ENCODE results near the gene FCHO1. TPM values are rescaled to one million over a fixed set of nuclear protein-coding genes. Genes with fewer than 3 reads are reported as not detected.

The FCHO1 gene
- total and polyA plus RNA-seq, 10 of the 15 experiments (the other 5 are each of a cell fraction or from before 2014, with no cell fraction given) = 0.14 to 45.8 (median 15.8) TPM

- TF ChIP-seq MTA3 (IDR thresholded peaks at IDR 0.05; ENCODE audit: borderline replicate concordance, low read length) = peak; percentile 48; the same call in 1 of the 2 replicates
- TF ChIP-seq HDGF (IDR thresholded peaks at IDR 0.05) = no peak
- peak; percentile 94 for TF ChIP-seq NFIC (IDR thresholded peaks at IDR 0.05; ENCODE audit: low read depth, low read length)
- no peak for TF ChIP-seq NR2C2 (IDR thresholded peaks at IDR 0.05; ENCODE audit: borderline replicate concordance, control insufficient read depth, insufficient read length, low read depth)
- no peak for TF ChIP-seq RCOR1 (conservative IDR thresholded peaks at IDR 0.05; ENCODE audit: low read depth, low read length)
- TF ChIP-seq SKIL (IDR thresholded peaks at IDR 0.05; ENCODE audit: low read depth, poor library complexity, severe bottlenecking) = peak; percentile 97
- no peak for TF ChIP-seq ELK1 (IDR thresholded peaks at IDR 0.05; ENCODE audit: low read depth, low read length)
- peak in 1 of 2 experiments; percentile 60; a peak in 2 of 4 replicates for TF ChIP-seq ETV6 (conservative IDR thresholded peaks at IDR 0.05 in 1 of 2, IDR thresholded peaks at IDR 0.05 in 1 of 2; ENCODE audit: borderline replicate concordance in 1 of 2, low read depth in 1 of 2)
- no peak for TF ChIP-seq RAD21 (IDR thresholded peaks at IDR 0.05; ENCODE audit: insufficient read depth, low read depth, low read length)
- TF ChIP-seq ZNF687 (IDR thresholded peaks at IDR 0.05) = no peak
- peak; percentile 32; the same call in 1 of the 2 replicates for TF ChIP-seq POLR2A (IDR thresholded peaks at IDR 0.05; ENCODE audit: low read depth, low read length)
- peak in 1 of 2 experiments; percentile 95; a peak in 2 of 3 replicates for TF ChIP-seq EGR1 (IDR thresholded peaks at IDR 0.05; ENCODE audit: borderline replicate concordance in 1 of 2, low read depth in 2 of 2, low read length in 2 of 2)
- TF ChIP-seq REST (IDR thresholded peaks at IDR 0.05; ENCODE audit: low read depth, low read length) = no peak; the same call in 1 of the 2 replicates
Measured at GRCh38 chr19:17775991-17776803, 24.9 kb downstream of the FCHO1 start (continued).

Data from GM12878 (cell line).